Prostate gland (tissue), 2 donors: Measurements from ENCODE around the gene KBTBD12. TPM values are rescaled to one million over a fixed set of nuclear protein-coding genes. Genes with fewer than 3 reads are reported as not detected.

Source experiments
- DNase-seq: peaks from one replicate; pipeline ENCODE4 v3.0.0-alpha.2; 2019; ENCODE audit warnings: low spot score
- H3K27ac ChIP-seq, 2 donors: fragments of 200-600 bp; sonication (generic); 2 replicates each; pipeline ENCODE4 v1.5.1; 2017 to 2019
- H3K27me3 ChIP-seq: fragments of 200-600 bp; sonication (generic); replicated peaks from 2 replicates; pipeline ENCODE4 v1.5.1; 2019; ENCODE audit not compliant: insufficient read depth
- H3K36me3 ChIP-seq, 2 donors: fragments of 200-600 bp; sonication (generic); 1 replicate in 1 of 2; 2 replicates in 1 of 2; pipeline versions ENCODE4 v1.5.1 to v1.8.1; 2017 to 2019
- H3K4me1 ChIP-seq: fragments of 200-600 bp; sonication (generic); replicated peaks from 2 replicates; pipeline ENCODE4 v1.5.1; 2019
- H3K4me3 ChIP-seq, 2 donors: fragments of 200-600 bp; sonication (generic); 2 replicates each; pipeline ENCODE4 v1.5.1; 2017 to 2019
- H3K9me3 ChIP-seq: fragments of 200-600 bp; sonication (generic); 2 replicates; pipeline ENCODE4 v1.5.1; 2017
- POLR2A ChIP-seq: fragments of 450-650 bp; IDR thresholded peaks from one replicate; pipeline ENCODE4 v1.6.1; 2016; ENCODE audit warnings: antibody characterized with exemption, mild to moderate bottlenecking
- POLR2AphosphoS5 ChIP-seq: sonication (generic); formaldehyde crosslinking; IDR thresholded peaks from one replicate; pipeline ENCODE4 v1.6.1; 2017; ENCODE audit warnings: antibody characterized with exemption
- whole genome bisulfite sequencing: methylation state at CpG from one replicate; pipeline ENCODE4 v1.1.5; 2018; 5-methylcytosine and 5-hydroxymethylcytosine counted together
- intact Hi-C: fragments of 100-400 bp; cut with DNase I; formaldehyde crosslinking; loops from one replicate; pipeline ENCODE4 v1.14.2; 2022
- total RNA-seq, 2 donors: library from RNA; depleted of rRNA; stranded (reverse); fragments of >200 nt; gene quantifications; one replicate each; pipeline ENCODE4 v1.1.0, GENCODE V29; 2016
- TF ChIP-seq, protein P1 (sequence below), 4 experiments: fragments of 200-600 bp in 2 of 4; fragments of 450-650 bp in 2 of 4; sonication (generic) in 2 of 4; IDR thresholded peaks; 1 replicate in 3 of 4; 2 replicates in 1 of 4; pipeline ENCODE4 v1.5.1; 2016 to 2019; ENCODE audit warnings: antibody characterized with exemption in 4 of 4, mild to moderate bottlenecking in 2 of 4, moderate library complexity in 2 of 4

KBTBD12 gene, protein sequence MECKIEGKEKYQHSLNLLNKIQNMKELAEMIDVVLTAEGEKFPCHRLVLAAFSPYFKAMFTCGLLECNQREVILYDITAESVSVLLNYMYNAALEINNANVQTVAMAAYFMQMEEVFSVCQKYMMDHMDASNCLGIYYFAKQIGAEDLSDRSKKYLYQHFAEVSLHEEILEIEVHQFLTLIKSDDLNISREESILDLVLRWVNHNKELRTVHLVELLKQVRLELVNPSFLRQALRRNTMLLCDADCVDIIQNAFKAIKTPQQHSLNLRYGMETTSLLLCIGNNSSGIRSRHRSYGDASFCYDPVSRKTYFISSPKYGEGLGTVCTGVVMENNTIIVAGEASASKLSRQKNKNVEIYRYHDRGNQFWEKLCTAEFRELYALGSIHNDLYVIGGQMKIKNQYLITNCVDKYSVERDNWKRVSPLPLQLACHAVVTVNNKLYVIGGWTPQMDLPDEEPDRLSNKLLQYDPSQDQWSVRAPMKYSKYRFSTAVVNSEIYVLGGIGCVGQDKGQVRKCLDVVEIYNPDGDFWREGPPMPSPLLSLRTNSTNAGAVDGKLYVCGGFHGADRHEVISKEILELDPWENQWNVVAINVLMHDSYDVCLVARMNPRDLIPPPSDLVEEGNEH
- 1 to 10 TPM in 1 of 2 donors, not detected in 1; 1.2 TPM for total RNA-seq

DNA sequence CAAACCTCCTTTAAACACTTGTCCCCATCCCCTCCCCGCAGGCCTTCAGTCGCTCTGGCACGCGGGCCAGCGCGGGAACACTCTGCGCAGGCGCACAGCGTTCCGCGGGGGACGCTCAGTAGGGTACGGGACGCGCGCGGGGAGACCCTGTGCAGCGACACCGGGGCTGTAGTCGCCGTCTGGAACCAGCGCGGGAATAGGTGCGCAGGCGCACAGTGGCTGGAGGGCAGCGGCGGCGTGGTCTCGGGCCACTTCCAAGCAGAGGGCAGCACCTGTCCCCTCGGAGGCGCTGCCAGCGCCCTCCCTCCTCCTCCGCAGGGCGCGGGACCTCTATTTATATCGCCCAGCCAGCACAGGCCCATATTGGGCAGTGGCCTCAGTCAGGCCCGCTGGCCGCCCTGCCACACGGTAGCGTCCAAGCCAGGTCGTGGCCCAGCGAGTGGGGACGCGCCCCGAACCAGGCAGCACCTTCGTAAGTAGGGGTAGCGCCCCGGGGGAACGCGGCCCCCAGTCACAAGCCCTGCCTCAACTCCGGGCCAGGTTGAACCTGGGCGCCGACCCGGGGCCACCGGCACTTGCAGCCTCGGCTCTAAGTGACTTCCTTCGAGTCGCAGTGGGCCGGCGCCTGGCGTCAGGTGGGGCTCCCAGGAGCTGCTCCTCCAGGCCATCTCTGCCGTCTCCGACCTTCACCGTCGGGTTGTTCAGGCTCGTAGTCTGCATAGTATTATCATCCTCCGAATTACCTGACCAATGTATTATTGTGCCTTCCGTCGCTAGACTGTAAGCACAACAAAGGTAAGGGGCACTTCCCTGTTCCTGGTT is at the start of gene KBTBD12:
TSS of gene KBTBD12 (plus strand) at position 118 of the 822 bp plus-strand sequence. CDS start 7,830 bp downstream, outside the sequence.
- Histone ChIP-seq H3K36me3 (no peaks in the 10 kb centered on the region), H3K9me3 (no peaks in the 10 kb centered on the region), H3K27ac (no peak within 1 kb of the TSS), H3K4me1 (peaks cover 4% of the 10 kb centered on the region), H3K4me3 (peak within 1 kb of the TSS; percentile 26 to 29), H3K27me3 (peaks cover 3% of the 10 kb centered on the region)
- intact Hi-C loops = no loop called here
- no peak for DNase-seq
- 13% methylated on average over 69 of the region's 69 CpGs for WGBS
- TF ChIP-seq, protein P1, sequence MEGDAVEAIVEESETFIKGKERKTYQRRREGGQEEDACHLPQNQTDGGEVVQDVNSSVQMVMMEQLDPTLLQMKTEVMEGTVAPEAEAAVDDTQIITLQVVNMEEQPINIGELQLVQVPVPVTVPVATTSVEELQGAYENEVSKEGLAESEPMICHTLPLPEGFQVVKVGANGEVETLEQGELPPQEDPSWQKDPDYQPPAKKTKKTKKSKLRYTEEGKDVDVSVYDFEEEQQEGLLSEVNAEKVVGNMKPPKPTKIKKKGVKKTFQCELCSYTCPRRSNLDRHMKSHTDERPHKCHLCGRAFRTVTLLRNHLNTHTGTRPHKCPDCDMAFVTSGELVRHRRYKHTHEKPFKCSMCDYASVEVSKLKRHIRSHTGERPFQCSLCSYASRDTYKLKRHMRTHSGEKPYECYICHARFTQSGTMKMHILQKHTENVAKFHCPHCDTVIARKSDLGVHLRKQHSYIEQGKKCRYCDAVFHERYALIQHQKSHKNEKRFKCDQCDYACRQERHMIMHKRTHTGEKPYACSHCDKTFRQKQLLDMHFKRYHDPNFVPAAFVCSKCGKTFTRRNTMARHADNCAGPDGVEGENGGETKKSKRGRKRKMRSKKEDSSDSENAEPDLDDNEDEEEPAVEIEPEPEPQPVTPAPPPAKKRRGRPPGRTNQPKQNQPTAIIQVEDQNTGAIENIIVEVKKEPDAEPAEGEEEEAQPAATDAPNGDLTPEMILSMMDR (IDR thresholded peaks at IDR 0.05) = no peak
- TF ChIP-seq POLR2A = no peak

DNA sequence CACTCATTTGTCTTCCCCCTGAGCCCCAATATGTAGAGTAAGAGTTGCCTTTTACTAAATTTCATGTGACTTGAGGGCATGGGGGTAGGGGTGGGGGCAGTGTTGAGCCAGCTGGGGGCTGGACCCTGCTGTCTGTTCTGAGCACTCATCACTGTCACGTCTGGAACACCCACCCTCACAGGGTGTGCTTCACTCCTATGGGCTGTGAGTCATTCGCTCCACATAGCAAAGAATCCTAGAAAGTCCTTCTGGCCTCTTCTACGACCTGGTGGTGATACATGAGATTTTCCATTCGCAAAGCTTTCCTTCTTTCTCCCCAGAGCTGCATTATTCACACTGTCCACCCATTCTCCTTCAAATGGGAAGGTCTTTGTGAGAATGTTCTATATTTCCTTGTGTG is 49.1 kb upstream of the KBTBD12 start:
- Histone ChIP-seq H3K36me3 (no peaks in the 10 kb centered on the region), H3K27me3 (no peaks in the 10 kb centered on the region), H3K27ac (no peak overlapping the region), H3K4me3 (no peak overlapping the region), H3K9me3 (no peaks in the 10 kb centered on the region), H3K4me1 (no peaks in the 10 kb centered on the region)
- DNase-seq = no peak
- 68% methylated on average over 4 of the region's 4 CpGs for WGBS
- intact Hi-C loops = no loop called here
- TF ChIP-seq, protein P1 (IDR thresholded peaks at IDR 0.05) = no peak
- no peak for TF ChIP-seq POLR2A
- no peak for TF ChIP-seq POLR2AphosphoS5

DNA sequence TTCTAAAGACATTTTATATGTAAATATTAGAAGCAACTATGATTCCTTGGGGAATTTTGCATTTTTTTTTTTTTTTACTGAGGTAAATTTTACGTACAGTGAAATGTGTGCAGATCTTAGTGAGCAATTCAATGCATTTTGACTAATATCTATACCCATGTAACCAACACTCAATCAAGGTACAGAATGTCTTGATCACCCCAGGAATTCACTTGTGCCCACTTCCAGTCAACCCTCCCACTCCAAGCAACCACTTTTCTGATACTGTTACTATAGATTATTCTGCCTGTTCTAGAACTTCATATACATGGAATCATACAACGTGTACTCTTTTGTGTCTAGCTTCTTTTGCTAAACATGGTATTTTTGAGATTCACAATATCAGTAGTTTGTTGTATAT is 47.6 kb upstream of the KBTBD12 start:
- no peak overlapping the region for H3K4me3 ChIP-seq
- H3K36me3 ChIP-seq = no peaks in the 10 kb centered on the region
- H3K27me3 ChIP-seq = no peaks in the 10 kb centered on the region
- no peak for DNase-seq
- no peaks in the 10 kb centered on the region for H3K4me1 ChIP-seq
- WGBS = 85% methylated on average over 2 of the region's 2 CpGs
- TF ChIP-seq, protein P1 (IDR thresholded peaks at IDR 0.05) = no peak
- TF ChIP-seq POLR2AphosphoS5 (no peak), POLR2A (no peak)
- no peak overlapping the region for H3K27ac ChIP-seq
- intact Hi-C loops = no loop called here
- H3K9me3 ChIP-seq = no peaks in the 10 kb centered on the region

DNA sequence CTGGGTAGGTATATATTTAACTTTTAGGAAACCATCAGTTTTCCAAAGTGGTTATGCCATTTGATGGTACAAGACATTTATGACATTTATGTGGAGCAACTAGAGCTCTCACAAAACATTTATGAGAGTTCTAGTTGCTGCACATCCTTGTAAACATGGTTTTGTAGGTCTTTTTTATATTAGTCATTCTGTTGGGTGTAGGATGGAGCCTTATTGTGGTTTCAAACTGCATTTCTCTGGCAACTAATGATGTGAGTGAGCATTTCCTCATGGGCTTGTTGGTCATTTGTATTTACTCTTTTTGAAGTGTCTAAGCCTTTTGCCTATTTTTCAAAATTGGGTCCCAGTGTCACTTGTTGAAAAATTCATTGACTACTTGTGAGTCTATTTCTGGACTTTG is 47.0 kb upstream of the KBTBD12 start:
- TF ChIP-seq, protein P1 (IDR thresholded peaks at IDR 0.05) = no peak
- TF ChIP-seq POLR2AphosphoS5 = peak; percentile 33
- no peak overlapping the region for H3K4me3 ChIP-seq
- H3K36me3 ChIP-seq = no peaks in the 10 kb centered on the region
- no peak for DNase-seq
- no peaks in the 10 kb centered on the region for H3K4me1 ChIP-seq
- H3K27me3 ChIP-seq = no peaks in the 10 kb centered on the region
- H3K9me3 ChIP-seq = no peaks in the 10 kb centered on the region
- H3K27ac ChIP-seq = no peak overlapping the region
- intact Hi-C loops = no loop called here
